Measurements from ENCODE around the gene ZC3H10. TPM values are rescaled to one million over a fixed set of nuclear protein-coding genes. Genes with fewer than 3 reads are reported as not detected.

The ZC3H10 gene
- total RNA-seq, 1 experiment from 2014 or later = 8.2 TPM

DNA sequence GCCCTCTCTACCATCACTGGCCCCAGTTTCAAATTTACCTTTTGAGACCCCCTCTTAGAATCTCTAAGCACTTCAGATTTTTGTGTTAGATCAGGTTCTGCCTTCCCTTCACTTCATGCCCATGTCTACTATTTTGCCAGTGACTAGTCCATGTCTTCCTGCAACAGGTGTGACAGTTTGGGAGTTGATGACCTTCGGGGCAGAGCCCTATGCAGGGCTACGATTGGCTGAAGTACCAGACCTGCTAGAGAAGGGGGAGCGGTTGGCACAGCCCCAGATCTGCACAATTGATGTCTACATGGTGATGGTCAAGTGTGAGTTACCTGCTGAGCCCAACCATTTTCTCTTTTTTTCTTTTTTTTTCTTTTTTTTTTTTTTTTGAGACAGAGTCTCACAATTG is 19.5 kb upstream of the ZC3H10 start:
- intact Hi-C loops (cut with micrococcal nuclease; ENCODE audit: unreplicated experiment) = no loop called here
- Mint-ChIP-seq H3K36me3 (ENCODE audit: insufficient read depth, unreplicated experiment) (peaks cover 84% of the 10 kb centered on the region), H3K4me3 (ENCODE audit: low read depth, unreplicated experiment) (no peak overlapping the region), H3K27ac (ENCODE audit: unreplicated experiment) (no peak overlapping the region), H3K9me3 (ENCODE audit: low read depth, unreplicated experiment) (no peaks in the 10 kb centered on the region), H3K4me1 (ENCODE audit: low read depth, unreplicated experiment) (no peaks in the 10 kb centered on the region), H3K27me3 (ENCODE audit: unreplicated experiment) (no peaks in the 10 kb centered on the region)
- TF ChIP-seq, protein P1, sequence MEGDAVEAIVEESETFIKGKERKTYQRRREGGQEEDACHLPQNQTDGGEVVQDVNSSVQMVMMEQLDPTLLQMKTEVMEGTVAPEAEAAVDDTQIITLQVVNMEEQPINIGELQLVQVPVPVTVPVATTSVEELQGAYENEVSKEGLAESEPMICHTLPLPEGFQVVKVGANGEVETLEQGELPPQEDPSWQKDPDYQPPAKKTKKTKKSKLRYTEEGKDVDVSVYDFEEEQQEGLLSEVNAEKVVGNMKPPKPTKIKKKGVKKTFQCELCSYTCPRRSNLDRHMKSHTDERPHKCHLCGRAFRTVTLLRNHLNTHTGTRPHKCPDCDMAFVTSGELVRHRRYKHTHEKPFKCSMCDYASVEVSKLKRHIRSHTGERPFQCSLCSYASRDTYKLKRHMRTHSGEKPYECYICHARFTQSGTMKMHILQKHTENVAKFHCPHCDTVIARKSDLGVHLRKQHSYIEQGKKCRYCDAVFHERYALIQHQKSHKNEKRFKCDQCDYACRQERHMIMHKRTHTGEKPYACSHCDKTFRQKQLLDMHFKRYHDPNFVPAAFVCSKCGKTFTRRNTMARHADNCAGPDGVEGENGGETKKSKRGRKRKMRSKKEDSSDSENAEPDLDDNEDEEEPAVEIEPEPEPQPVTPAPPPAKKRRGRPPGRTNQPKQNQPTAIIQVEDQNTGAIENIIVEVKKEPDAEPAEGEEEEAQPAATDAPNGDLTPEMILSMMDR (IDR thresholded peaks at IDR 0.05; ENCODE audit: unreplicated experiment) = no peak
- DNase-seq = no peak
- CTCF ChIA-PET = interaction anchor here (0.7 kb wide), 2 partner anchors 12 to 31 kb away, joined by 5 read pairs; no protein-coding TSS in a partner anchor
- no TSS peak for BruUV-seq (replicated peaks)

DNA sequence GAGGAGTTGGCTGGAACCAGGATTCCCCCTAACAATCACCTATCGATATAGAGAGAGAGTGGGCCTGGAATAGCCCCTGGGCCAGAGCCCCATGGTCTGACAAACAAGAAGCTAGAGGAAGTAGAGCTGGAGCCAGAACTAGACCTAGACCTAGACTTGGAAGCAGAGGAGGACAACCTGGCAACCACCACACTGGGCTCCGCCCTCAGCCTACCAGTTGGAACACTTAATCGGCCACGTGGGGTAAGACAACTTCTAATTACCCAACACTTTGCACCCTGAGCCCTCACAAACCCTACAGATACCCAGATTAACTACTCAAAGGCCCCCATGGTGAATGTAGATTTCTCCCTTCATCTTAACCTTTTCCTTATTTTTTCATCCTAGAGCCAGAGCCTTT is 18.3 kb upstream of the ZC3H10 start:
- Mint-ChIP-seq H3K27me3 (ENCODE audit: unreplicated experiment) (no peaks in the 10 kb centered on the region), H3K4me1 (ENCODE audit: low read depth, unreplicated experiment) (no peaks in the 10 kb centered on the region), H3K27ac (ENCODE audit: unreplicated experiment) (no peak overlapping the region), H3K36me3 (ENCODE audit: insufficient read depth, unreplicated experiment) (peaks cover 84% of the 10 kb centered on the region), H3K4me3 (ENCODE audit: low read depth, unreplicated experiment) (no peak overlapping the region), H3K9me3 (ENCODE audit: low read depth, unreplicated experiment) (no peaks in the 10 kb centered on the region)
- TF ChIP-seq, protein P1 (IDR thresholded peaks at IDR 0.05; ENCODE audit: unreplicated experiment) = no peak
- intact Hi-C loops (cut with micrococcal nuclease; ENCODE audit: unreplicated experiment) = loop anchor here (5.0 kb wide), 1 partner anchor 362 kb away; no protein-coding TSS in a partner anchor
- CTCF ChIA-PET = interaction anchor here (0.6 to 0.7 kb wide), 2 partner anchors 188 to 852 kb away, joined by 3 to 6 read pairs; no protein-coding TSS in a partner anchor
- DNase-seq = no peak
- no TSS peak for BruUV-seq (replicated peaks)

DNA sequence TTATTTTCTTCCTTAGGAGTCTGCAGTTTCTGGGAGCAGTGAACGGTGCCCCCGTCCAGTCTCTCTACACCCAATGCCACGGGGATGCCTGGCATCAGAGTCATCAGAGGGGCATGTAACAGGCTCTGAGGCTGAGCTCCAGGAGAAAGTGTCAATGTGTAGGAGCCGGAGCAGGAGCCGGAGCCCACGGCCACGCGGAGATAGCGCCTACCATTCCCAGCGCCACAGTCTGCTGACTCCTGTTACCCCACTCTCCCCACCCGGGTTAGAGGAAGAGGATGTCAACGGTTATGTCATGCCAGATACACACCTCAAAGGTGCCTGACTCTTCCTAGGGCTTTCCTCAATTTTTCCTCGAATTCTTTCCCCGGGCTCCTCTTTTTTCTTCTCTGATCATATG is 17.0 kb upstream of the ZC3H10 start:
- CTCF ChIA-PET = no interaction called here
- DNase-seq = no peak
- intact Hi-C loops (cut with micrococcal nuclease; ENCODE audit: unreplicated experiment) = loop anchor here (5.0 kb wide), 1 partner anchor 364 kb away; no protein-coding TSS in a partner anchor
- Mint-ChIP-seq H3K9me3 (ENCODE audit: low read depth, unreplicated experiment) (no peaks in the 10 kb centered on the region), H3K4me1 (ENCODE audit: low read depth, unreplicated experiment) (peaks cover 7% of the 10 kb centered on the region), H3K27ac (ENCODE audit: unreplicated experiment) (peak overlapping the region; percentile 27), H3K4me3 (ENCODE audit: low read depth, unreplicated experiment) (peak overlapping the region; percentile 15), H3K27me3 (ENCODE audit: unreplicated experiment) (no peaks in the 10 kb centered on the region), H3K36me3 (ENCODE audit: insufficient read depth, unreplicated experiment) (peaks cover 85% of the 10 kb centered on the region)
- TF ChIP-seq, protein P1 (IDR thresholded peaks at IDR 0.05; ENCODE audit: unreplicated experiment) = no peak
- no TSS peak for BruUV-seq (replicated peaks)

DNA sequence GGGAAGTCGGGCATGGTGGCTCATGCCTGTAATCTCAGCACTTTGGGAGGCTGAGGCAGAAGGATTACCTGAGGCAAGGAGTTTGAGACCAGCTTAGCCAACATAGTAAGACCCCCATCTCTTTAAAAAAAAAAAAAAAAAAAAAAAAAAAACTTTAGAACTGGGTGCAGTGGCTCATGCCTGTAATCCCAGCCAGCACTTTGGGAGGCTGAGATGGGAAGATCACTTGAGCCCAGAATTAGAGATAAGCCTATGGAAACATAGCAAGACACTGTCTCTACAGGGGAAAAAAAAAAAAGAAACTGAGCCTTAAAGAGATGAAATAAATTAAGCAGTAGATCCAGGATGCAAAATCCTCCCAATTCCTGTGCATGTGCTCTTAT is 15.4 kb upstream of the ZC3H10 start:
- H3K36me3 Mint-ChIP-seq (ENCODE audit: insufficient read depth, unreplicated experiment) = peaks cover 93% of the 10 kb centered on the region
- H3K4me3 Mint-ChIP-seq (ENCODE audit: low read depth, unreplicated experiment) = no peak overlapping the region
- no peaks in the 10 kb centered on the region for H3K9me3 Mint-ChIP-seq (ENCODE audit: low read depth, unreplicated experiment)
- H3K27me3 Mint-ChIP-seq (ENCODE audit: unreplicated experiment) = no peaks in the 10 kb centered on the region
- DNase-seq = no peak
- TF ChIP-seq, protein P1 (IDR thresholded peaks at IDR 0.05; ENCODE audit: unreplicated experiment) = no peak
- CTCF ChIA-PET = interaction anchor here (1.6 kb wide), 1 partner anchor 15 kb away, joined by 7 read pairs; the partner anchor contains the start of gene ZC3H10
- intact Hi-C loops (cut with micrococcal nuclease; ENCODE audit: unreplicated experiment) = loop anchor here (5.0 kb wide), 1 partner anchor 365 kb away; no protein-coding TSS in a partner anchor
- no TSS peak for BruUV-seq (replicated peaks)
- H3K4me1 Mint-ChIP-seq (ENCODE audit: low read depth, unreplicated experiment) = peaks cover 21% of the 10 kb centered on the region
- no peak overlapping the region for H3K27ac Mint-ChIP-seq (ENCODE audit: unreplicated experiment)
